ENCODE measurements around the gene CDH23.

GRCh38 chr10:71354776-71355175, 41.9 kb upstream of the CDH23 start:
- TF ChIP-seq EZH2 (IDR thresholded peaks at IDR 0.05; ENCODE audit: borderline replicate concordance): no peak
- TF ChIP-seq CTCF (IDR thresholded peaks at IDR 0.05; ENCODE audit: poor library complexity): no peak
- no peak for TF ChIP-seq EZH2phosphoT487 (IDR thresholded peaks at IDR 0.05; ENCODE audit: low read depth, severe bottlenecking, unreplicated experiment)
